ENCODE data around the gene PIN1.

GRCh38 chr19:9828551-9829063 is 6.5 kb upstream of the PIN1 start:
- TF ChIP-seq RAD21 (conservative IDR thresholded peaks at IDR 0.05): no peak
- TF ChIP-seq, protein P1, sequence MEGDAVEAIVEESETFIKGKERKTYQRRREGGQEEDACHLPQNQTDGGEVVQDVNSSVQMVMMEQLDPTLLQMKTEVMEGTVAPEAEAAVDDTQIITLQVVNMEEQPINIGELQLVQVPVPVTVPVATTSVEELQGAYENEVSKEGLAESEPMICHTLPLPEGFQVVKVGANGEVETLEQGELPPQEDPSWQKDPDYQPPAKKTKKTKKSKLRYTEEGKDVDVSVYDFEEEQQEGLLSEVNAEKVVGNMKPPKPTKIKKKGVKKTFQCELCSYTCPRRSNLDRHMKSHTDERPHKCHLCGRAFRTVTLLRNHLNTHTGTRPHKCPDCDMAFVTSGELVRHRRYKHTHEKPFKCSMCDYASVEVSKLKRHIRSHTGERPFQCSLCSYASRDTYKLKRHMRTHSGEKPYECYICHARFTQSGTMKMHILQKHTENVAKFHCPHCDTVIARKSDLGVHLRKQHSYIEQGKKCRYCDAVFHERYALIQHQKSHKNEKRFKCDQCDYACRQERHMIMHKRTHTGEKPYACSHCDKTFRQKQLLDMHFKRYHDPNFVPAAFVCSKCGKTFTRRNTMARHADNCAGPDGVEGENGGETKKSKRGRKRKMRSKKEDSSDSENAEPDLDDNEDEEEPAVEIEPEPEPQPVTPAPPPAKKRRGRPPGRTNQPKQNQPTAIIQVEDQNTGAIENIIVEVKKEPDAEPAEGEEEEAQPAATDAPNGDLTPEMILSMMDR (IDR thresholded peaks at IDR 0.05; ENCODE audit: poor library complexity, severe bottlenecking): no peak
- TF ChIP-seq EZH2 (IDR thresholded peaks at IDR 0.05; ENCODE audit: borderline replicate concordance, insufficient read depth, low read length, poor library complexity, severe bottlenecking): no peak
- TF ChIP-seq EP300 (conservative IDR thresholded peaks at IDR 0.05; ENCODE audit: poor library complexity, severe bottlenecking): no peak
